ENCODE data around the gene TBC1D19.
"Not testable (repeated sequence)": the region's sequence is repeated elsewhere in the genome, so short reads cannot be mapped to it uniquely, and the experiment has no call there.

The TBC1D19 gene

DNA sequence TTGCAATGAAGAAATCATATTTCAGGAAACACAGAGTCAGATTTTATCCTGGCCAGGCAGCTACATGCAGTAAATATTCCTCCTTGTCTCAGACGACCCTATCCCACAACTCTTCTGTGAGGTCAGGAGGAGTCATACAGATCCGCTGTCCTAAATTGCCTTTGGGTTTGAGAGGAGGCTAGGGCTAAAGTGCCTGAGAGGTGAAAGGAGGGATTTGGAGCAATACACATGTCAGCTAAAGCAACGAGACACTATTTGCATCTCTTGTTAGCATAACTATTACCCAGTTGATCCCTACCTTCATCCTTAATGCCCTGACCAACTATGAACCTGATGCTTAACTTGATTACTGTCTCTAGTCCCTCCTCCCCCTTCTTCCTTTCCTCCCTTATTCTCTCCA is 98.6 kb downstream of the TBC1D19 start:
- DNase-seq (ENCODE audit: low read depth) = no peak

DNA sequence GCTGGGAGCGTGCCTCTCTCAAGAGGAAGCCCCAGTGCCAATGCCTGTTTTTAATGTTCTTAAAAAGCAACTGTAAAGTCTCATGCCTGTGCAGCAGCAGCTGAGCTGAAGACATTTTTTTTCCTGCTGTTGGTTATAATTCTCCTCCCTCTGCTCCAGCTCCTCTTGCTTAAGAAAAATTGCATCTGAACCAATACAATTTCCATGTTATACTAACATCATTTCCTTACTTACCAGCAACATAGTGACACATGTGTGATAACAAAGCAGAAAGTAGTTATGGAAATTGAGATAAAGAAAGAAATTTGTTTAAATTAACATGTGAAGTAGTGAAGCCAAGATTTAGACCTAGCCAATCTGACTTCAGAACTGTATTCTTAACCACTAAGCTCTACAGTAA is 101.4 kb downstream of the TBC1D19 start:
- no peak for DNase-seq (ENCODE audit: low read depth)

DNA sequence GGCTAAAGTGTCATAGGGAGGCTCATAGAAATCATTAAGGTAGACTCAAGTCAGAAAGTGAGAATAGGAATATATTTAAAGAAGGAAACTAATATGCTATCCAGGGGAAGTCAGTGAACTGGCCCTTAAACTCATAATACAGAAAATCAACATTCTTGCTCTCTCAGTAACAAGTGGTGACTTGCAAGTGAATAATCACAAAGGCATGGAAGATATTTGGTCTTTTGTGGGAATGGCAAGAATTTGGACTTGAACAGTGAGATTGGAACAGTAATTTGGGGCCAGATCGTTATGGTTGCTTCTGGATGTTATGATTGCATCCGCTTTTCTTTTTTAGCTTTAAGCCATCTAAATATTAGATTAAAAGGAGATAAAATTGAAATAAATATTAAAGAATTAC is 103.8 kb downstream of the TBC1D19 start:
- DNase-seq (ENCODE audit: low read depth) = peak; percentile 79

DNA sequence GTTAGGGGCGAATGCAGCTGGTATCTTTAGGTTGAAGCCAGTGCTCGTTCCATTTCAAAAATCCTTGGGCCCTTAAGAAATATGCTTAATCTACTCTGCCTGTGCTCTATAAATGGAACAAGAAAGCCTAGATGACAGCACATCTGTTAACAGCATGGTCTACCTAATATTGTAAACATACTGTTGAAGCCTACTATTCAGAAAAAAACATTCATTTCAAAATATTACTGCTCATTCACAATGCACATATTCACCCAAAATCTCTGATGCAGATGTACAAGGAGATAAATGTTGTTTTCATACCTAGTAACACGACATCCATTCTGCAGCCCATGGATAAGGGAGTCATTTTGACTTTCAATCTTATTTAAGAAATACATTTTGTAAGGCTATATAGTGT is 106.6 kb downstream of the TBC1D19 start:
- no peak for DNase-seq (ENCODE audit: low read depth)

DNA sequence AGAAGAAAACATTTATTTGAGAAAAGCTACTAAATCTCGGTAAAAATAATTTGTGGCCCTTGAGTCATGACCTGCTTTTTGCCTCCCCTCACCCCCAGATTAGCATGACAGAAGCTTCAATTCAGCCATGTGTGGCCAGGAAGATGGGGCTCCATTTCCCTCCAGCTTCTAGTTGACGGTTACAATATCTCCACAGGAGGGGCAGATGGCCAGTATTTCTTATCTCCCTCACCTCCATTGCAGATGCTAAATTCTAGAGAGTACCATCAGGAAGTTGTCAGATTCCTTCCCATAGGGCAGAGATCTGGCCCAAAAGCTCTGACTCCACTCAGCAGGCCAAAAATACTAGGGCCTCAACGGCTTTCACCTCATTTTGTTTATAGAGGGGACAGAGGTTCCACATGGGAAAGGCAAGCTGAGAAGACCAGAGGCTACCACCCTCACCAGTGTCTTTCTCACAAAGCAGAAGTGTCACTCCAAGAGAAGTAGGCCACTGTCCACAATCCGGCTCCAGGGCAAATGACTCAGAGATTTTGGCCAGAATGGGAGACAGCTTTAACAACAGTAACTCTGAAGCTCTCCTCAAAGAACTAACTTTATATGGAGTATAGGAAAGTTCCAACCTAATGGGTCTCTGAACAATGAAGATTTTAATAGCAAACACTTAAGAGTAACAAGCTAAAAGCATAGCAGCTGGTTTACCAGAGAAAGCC is 108.3 kb downstream of the TBC1D19 start:
- no peak for DNase-seq (ENCODE audit: low read depth)

DNA sequence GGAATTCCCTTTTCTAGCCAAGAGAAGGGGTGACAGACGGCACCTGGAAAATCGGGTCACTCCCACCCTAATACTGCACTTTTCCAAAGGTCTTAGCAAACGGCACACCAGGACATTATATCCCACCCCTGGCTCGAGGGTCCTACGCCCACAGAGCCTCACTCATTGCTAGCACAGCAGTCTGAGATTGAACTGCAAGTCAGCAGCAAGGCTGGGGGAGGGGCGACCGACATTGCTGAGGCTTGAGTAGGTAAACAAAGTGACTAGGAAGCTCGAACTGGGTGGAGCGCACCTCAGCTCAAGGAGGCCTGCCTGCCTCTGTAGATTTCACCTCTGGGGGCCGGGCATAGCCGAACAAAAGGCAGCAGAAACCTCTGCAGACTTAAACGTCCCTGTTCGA is 110.2 kb downstream of the TBC1D19 start:
- not testable (repeated sequence) for DNase-seq (ENCODE audit: low read depth)

DNA sequence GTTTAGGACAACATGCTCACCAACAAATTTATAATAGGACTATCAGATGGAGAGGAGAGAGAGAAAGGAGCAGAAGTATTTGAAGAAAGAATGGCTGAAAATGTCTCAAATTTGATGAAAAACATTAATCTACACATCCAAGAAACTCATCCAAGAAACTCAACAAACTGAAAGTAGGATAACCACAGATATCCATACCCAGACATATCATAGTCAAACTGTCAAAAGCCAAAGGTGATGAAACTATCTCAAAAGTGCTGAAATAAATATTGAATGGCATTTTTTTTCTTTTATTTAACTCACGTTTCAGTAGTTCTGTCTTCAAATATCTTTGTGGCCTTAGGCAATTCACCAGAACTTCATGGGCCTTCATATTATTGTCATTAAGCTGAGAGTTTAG is 116.2 kb downstream of the TBC1D19 start:
- DNase-seq (ENCODE audit: low read depth) = no peak

DNA sequence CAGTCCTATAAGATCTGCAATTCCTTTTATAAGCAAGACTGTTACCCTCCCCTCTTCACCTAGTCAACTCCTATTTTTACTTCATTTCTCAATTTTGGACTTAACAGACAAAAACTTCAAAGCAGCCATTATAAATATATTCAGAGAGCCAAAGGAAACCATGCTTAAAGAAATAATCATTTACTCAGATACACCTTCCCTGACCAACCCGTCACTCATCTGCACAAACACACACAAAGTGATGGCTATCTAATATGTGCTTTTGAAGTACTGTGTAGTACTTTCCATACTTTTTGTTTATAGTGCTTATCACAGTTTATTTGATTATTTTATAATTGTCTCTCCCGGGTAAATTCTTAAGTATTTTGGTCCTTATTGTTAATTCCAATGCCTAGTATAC is 117.2 kb downstream of the TBC1D19 start:
- DNase-seq (ENCODE audit: low read depth) = no peak

DNA sequence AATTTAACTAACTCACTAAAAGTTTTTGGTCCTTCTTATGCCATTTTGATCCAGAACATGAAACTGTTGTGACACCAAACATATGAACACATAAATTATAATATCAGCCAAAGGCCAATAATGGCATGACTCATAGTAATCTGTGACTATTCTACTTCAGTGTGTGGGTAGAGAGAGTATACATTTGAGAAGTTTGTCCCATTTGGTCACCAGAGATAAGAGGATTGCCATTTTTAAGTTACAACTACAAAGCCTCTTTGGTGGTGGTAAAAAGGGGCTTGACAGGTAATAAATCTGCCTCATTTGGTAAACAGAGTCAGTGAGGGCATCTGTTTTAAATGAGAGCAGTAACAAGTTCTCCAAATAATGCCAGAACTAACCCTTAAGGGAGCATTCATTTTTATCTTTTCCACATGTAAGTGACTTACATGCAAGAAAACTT is 117.9 kb downstream of the TBC1D19 start:
- DNase-seq (ENCODE audit: low read depth) = no peak

DNA sequence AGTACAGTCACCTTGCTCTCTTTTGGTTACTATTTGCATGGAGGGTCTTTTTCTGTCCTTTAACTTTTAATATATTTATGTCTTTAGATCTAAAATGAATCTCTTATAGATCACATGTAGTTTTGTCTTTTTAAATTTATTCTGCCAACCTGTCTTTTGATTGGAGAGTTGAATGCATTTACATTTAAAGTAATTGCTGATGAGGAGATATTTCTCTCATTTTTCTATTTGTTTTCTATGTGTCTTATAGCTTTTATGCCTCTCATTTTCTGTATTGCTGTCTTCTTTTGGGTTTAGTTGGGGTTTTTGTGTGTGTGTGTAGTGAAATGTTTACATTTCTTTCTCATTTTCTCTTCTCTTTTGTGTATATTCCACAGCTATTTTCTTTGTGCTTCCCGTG is 123.5 kb downstream of the TBC1D19 start:
- DNase-seq (ENCODE audit: low read depth) = no peak

DNA sequence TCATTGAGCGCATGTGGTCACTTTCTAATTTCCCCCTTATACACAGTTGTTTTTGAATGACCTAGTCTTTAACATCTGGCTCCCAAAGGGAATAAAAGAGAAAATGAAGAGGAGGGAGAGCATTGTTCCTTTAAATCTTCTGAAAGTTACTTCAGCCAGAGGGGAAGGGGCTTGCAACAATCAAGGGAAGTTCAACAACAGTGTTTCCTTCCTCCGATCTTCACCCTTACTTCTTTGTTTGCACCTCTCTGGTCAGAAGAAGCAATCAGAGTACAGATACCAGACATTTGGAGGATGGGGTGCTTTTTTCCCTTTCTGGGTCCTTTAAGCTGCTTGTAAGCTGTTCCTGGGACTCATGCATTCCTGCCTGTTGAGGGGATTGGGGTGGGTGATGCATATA is 125.4 kb downstream of the TBC1D19 start:
- DNase-seq (ENCODE audit: low read depth) = no peak

DNA sequence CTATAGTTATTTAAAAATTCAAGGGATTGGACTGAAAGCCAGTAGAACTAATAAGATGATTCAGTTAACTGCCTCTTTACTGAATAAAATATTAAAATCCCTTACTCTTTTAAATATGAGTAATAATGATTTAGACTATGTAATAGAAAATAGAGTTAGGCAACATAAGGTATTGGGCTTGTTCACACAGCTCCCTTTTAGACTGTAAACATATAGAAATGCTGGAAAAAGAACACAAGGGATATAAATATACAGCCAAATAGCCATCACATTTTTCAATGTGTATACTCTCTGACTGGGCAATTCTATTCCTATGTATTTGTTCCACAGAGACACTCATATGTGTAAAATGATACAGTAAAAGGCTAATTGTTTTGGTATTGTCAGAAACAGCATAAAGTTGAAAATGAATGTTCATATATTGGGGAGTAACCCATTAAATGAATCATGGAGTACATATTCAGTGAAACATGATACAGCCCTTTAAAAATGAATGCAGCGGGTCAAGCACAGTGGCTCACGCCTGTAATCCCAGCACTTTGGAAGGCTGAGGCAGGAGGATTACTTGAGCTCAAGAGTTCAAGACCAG is 129.8 kb downstream of the TBC1D19 start:
- DNase-seq (ENCODE audit: low read depth) = no peak

DNA sequence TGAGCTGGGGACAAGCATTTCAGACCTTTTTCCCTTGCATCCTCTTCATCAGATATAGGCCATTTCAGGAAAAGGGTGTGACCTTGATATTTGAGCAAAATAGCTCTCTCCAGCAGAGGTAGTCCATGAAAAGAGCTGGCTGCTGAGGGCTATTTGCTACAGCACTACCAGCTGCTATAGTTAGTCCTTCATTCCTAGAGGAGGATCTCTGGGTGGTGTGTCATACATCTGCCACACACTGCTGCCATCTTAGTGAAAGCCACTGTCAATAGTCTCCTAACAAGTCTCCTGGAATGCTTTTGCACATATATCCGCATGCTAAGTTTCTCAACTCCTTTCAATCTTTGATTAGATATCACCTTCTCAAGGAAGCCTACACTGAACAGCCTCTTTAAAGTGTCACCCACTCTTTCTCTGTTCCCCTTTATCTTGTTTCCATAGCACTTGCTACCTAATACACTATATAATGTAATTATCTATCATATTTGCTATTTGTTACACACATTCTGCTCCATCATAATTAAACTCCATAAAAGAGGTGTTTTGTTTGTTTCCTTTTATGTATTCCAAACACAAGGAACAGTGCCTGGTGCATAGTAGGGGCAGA is 131.9 kb downstream of the TBC1D19 start:
- no peak for DNase-seq (ENCODE audit: low read depth)

DNA sequence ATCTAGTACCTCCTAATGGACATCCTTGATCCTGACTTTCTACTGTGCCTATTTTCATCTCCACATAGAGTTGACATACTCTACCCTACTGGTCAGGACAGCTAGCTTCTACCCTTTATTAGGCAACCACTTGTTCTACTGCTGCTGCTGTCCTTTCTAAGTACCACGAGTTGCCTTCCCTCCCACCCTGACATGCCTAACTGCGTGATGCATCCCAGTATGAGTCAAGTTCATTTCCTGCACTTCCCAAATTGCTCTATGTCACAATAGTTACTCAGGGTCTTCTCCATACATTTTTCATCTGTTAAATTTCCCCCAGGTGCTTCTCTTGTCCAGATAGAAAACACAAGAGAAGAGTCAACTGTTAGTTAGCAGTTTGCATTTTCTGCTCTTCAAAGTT is 133.4 kb downstream of the TBC1D19 start:
- DNase-seq (ENCODE audit: low read depth) = peak; percentile 65

DNA sequence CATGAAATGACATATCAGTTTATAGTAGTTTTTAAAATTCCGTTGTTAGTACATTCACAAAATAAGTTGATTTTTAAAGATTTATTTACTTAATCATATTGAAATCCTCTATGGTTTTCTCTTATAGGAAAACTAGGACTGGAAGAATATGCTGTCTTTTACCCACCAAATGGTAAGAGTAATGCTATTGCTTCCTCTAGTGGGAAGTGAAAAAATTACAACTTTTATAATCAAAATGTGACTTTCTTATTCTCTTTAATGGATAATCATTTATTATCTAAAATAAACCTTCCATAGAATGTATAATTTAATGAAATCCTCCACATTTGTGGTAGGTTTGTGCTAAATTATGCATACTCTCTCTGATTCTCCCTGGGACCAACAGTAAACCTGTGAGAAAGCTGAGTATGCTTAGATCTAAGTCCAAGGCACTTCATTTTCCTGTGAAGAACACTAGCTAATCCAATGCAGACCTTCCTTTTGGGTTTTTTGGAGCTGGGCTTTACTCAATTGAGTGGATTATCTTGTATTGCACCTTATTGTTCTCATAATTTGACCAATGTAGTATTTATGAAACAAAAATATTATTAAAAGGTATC is 136.2 kb downstream of the TBC1D19 start:
- peak; percentile 37 for DNase-seq (ENCODE audit: low read depth)

DNA sequence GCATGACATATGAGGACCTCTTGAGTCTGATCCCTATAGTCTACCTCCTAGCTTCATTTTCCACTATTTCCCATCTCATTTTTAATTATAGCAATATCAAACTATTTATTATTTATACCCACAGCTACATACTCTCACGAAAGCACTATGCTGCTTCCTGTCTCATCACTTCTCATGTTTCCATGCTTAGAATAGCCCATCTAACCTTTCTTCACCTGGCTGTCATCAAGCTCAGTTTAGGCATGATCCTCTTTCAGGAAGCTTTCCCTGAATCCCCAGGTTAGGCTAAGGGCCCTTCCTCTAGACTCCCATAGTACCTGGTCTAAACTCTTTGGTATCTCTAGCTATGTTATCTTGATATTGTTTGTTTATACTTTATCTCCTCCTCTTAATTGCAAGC is 137.8 kb downstream of the TBC1D19 start:
- no peak for DNase-seq (ENCODE audit: low read depth)

DNA sequence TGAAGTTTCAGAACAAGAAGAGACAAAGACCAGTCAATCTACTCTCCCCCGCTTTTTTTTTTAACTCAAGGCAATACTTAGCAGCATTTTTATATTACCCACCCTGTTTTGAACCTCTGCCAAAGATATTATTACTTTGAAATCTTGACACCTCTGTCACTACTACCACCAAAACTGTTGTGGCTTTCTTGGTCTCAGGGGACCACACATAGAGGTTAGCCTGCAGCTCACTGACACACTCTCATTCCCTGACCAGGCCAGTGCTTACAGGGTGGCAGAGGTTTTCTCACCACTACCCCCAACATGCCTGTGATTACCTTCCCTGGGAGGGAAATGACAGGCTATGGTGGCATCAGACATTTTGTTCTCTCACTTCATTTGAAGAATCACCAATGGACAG is 139.3 kb downstream of the TBC1D19 start:
- DNase-seq (ENCODE audit: low read depth) = no peak

DNA sequence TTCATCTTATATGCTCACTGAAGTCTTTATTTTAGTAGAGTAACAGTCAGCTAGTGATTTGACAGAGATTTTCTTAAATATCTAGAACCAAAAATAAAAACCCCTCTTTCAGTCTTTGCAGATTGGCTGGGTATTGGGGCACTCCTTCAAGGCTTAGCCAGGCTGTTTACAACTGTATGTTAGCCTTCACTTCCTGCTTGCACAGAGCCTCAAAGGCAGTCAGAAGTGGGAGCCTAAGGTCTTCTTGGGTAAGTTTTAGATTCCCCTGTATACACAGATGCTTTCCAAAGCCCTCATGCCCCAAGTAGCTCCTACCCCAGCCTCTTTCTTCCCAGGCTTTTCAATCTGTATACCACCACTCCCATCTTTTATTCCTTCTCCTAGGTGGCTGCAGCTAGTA is 140.7 kb downstream of the TBC1D19 start:
- no peak for DNase-seq (ENCODE audit: low read depth)

DNA sequence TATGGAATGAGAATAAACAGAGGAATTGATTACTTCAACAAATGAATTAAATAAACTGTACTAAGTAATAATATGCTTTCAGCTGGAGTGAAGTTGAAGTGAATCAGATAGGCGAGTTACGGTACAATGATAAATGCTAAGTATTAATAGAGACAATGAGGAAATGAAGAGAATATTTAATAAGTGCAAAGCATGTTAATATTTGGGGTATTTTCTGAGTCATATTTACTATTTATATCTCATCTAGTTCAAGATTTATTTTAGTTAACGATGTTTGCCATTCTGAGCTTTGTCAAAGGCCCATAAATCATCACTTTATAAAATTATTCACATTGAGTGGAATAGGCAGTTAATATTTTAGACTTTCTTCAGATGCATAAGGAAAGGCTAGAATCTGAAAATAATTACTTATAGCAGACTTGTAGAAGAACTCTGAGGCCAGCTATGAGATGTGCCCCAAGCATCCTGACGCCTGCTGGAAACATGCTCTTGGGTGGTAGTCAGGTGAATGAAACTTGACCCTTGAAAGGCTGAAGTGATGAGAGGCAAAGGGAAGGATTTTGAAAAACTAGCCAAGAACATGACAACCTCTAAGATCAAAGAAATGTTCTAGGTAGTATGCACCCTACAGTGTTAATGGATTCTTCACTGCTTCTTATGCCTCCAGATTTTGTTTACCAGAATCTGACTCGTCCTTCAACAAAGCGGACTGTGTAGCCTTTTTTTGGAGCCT is 142.9 kb downstream of the TBC1D19 start:
- no peak for DNase-seq (ENCODE audit: low read depth)

DNA sequence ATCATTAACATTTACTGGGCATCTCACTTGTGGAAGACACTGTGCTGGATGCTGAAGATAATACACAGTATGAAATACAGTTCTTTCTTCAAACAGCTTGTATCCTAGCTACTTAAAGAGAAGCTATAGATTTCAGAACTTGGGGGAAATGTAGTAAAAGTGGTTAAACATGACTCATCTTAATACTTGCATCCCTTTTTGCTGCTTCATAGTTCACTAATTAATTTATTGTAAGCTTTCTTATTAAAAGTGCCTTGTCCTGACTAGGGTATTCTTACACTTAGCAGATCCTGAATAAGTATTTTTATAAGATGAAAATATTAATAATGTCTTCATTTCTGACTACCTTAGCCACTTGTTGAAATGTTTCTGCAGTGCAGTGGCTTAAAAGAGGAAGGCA is 144.0 kb downstream of the TBC1D19 start:
- DNase-seq (ENCODE audit: low read depth) = no peak

DNA sequence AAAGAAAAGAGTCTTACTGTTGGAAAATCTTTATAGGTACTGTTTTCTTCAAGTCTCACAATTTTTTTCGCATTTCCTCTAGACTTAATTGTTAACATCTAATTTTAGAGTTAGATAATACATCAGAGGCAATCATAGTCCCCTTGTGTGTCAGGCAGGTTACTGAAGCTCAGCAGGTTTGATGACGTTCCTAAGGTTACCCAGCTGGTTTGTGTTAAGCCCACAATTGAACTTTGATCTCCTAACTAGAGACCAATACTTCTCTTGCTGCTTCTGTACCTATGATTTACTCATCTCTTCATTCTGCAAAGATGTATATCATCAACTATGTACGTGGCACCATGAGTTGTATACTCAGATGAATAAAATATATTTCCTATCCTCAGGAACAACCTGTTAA is 145.1 kb downstream of the TBC1D19 start:
- DNase-seq (ENCODE audit: low read depth) = no peak

DNA sequence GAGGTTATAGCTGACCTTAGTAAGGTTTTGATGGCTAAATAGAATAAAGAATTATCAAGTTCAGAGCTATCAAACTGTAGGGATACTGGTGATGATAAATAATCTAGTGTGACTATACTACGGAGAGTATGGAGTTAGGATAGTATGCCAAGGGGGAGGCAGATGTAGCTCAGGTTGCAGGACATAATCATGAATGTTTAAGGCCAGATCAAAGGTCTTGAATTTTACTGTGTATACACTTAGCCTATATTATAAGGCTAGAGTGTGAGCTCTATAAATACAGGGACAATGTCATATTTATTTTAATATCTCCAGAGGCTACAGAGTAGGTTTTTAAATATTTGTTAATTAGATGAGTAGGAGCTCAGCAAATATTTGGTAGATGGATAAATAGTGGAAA is 145.7 kb downstream of the TBC1D19 start:
- DNase-seq (ENCODE audit: low read depth) = no peak
